ENCODE results near the gene CLDN24.

The CLDN24 gene

GRCh38 chr4:183295711-183296110 lies 26.5 kb downstream of the CLDN24 start:
- in situ Hi-C loops (cut with HindIII; ENCODE audit: low sequenced_read_pairs) = no loop called here
- DNase-seq (ENCODE audit: low read depth, low spot score) = no peak
- H3K4me3 ChIP-seq (ENCODE audit: low read depth, low read length) = no peak overlapping the region
- no peak for TF ChIP-seq CTCF (IDR thresholded peaks at IDR 0.05; ENCODE audit: low read depth, low read length)

GRCh38 chr4:183291070-183291469 lies 31.2 kb downstream of the CLDN24 start:
- no peak for TF ChIP-seq CTCF (IDR thresholded peaks at IDR 0.05; ENCODE audit: low read depth, low read length)
- no peak overlapping the region for H3K4me3 ChIP-seq (ENCODE audit: low read depth, low read length)
- no peak for DNase-seq (ENCODE audit: low read depth, low spot score)
- in situ Hi-C loops (cut with HindIII; ENCODE audit: low sequenced_read_pairs) = no loop called here

GRCh38 chr4:183289688-183290087 lies 32.5 kb downstream of the CLDN24 start:
- DNase-seq (ENCODE audit: low read depth, low spot score) = no peak
- no peak for TF ChIP-seq CTCF (IDR thresholded peaks at IDR 0.05; ENCODE audit: low read depth, low read length)
- no peak overlapping the region for H3K4me3 ChIP-seq (ENCODE audit: low read depth, low read length)
- in situ Hi-C loops (cut with HindIII; ENCODE audit: low sequenced_read_pairs) = no loop called here

- no peak overlapping the region for H3K4me3 ChIP-seq (ENCODE audit: low read depth, low read length)
- TF ChIP-seq CTCF (IDR thresholded peaks at IDR 0.05; ENCODE audit: low read depth, low read length) = no peak
- in situ Hi-C loops (cut with HindIII; ENCODE audit: low sequenced_read_pairs) = no loop called here
- DNase-seq (ENCODE audit: low read depth, low spot score) = no peak
These were observed 33.3 kb downstream of the CLDN24 start for GRCh38 chr4:183288955-183289354.

GRCh38 chr4:183287677-183288076 lies 34.5 kb downstream of the CLDN24 start:
- in situ Hi-C loops (cut with HindIII; ENCODE audit: low sequenced_read_pairs) = no loop called here

GRCh38 chr4:183287309-183287659 lies 34.9 kb downstream of the CLDN24 start:
- no peak for DNase-seq (ENCODE audit: low read depth, low spot score)
- no peak for TF ChIP-seq CTCF (IDR thresholded peaks at IDR 0.05; ENCODE audit: low read depth, low read length)
- in situ Hi-C loops (cut with HindIII; ENCODE audit: low sequenced_read_pairs) = no loop called here
- no peak overlapping the region for H3K4me3 ChIP-seq (ENCODE audit: low read depth, low read length)

More at GRCh38 chr4:183287677-183288076, 34.5 kb downstream of the CLDN24 start:
- H3K4me3 ChIP-seq (ENCODE audit: low read depth, low read length) = no peak overlapping the region
- DNase-seq (ENCODE audit: low read depth, low spot score) = no peak
- TF ChIP-seq CTCF (IDR thresholded peaks at IDR 0.05; ENCODE audit: low read depth, low read length) = no peak

Data from astrocyte of the spinal cord (primary cell).